Ovary (tissue), 9 donors: ENCODE measurements around the gene KCNMA1. TPM values are rescaled to one million over a fixed set of nuclear protein-coding genes. Genes with fewer than 3 reads are reported as not detected.

Experiments used
- DNase-seq, 5 donors: peaks; one replicate each; pipeline ENCODE4 v3.0.0-alpha.2; 2019 to 2020
- H3K27ac ChIP-seq, 2 donors: fragments of 200-600 bp; one replicate each; pipeline versions ENCODE4 v1.5.1 to v1.8.0; 2019 to 2022
- H3K27me3 ChIP-seq: fragments of 200-600 bp; one replicate; pipeline ENCODE4 v1.8.0; 2022
- H3K36me3 ChIP-seq: fragments of 200-600 bp; sonication (generic); one replicate; pipeline ENCODE4 v1.5.1; 2019
- H3K4me1 ChIP-seq: one replicate; pipeline ENCODE4 v1.8.1; 2013; ENCODE audit warnings: mild to moderate bottlenecking, moderate library complexity; ENCODE audit not compliant: insufficient read depth
- H3K4me3 ChIP-seq: fragments of 200-600 bp; sonication (generic); one replicate; pipeline ENCODE4 v1.5.1; 2017
- H3K9me3 ChIP-seq, 2 donors: fragments of 200-600 bp in 1 of 2; sonication (generic) in 1 of 2; one replicate each; pipeline versions ENCODE4 v1.5.1 to v1.8.1; 2013 to 2019; ENCODE audit warnings: mild to moderate bottlenecking in 1 of 2, moderate library complexity in 1 of 2
- EP300 ChIP-seq: sonication (generic); formaldehyde crosslinking; IDR thresholded peaks from one replicate; pipeline ENCODE4 v1.6.1; 2017; ENCODE audit warnings: antibody characterized with exemption
- POLR2A ChIP-seq: fragments of 450-650 bp; IDR thresholded peaks from one replicate; pipeline ENCODE4 v1.6.1; 2017; ENCODE audit warnings: antibody characterized with exemption, mild to moderate bottlenecking, moderate library complexity
- whole genome bisulfite sequencing, 3 donors: extraction: QIAGEN DNeasy Blood & Tissue Kit in 1 of 3; methylation state at CpG; one replicate each; pipeline versions ENCODE4 v1.1.5 to v1.1.7; 2013 to 2017; 5-methylcytosine and 5-hydroxymethylcytosine counted together
- intact Hi-C, 4 donors: fragments of 100-400 bp; cut with DNase I; formaldehyde crosslinking; loops; one replicate each; pipeline versions ENCODE4 v1.11.0 to v1.15.1; 2022 to 2023
- polyA plus RNA-seq, 2 donors: library from polyadenylated mRNA; stranded (reverse); fragments of 200-250 nt in 1 of 2; fragments of 350-450 nt in 1 of 2; fragmentation: Illumina TruSeq in 1 of 2; extraction: RNeasy Lipid Tissue Mini Kit (QIAGEN cat#74804) in 1 of 2; gene quantifications; one replicate each; pipeline ENCODE4 v1.2.3, GENCODE V29; 2013 to 2014
- total RNA-seq, 7 donors: library from RNA; depleted of rRNA in 2 of 7; stranded (reverse); fragments of >200 nt in 2 of 7; fragmentation: NEBNext Ultra II Directional in 3 of 7; extraction: Animal tissue kit (Norgen Biotek cat#: 25700) in 3 of 7; gene quantifications; one replicate each; pipeline versions ENCODE4 v1.1.0 to v1.2.4, GENCODE V29; 2016 to 2023
- TF ChIP-seq, protein P1 (sequence below), 3 donors: fragments of 450-650 bp in 2 of 3; fragments of 200-600 bp in 1 of 3; IDR thresholded peaks; one replicate each; pipeline versions ENCODE4 v1.5.1 to v1.8.0; 2016 to 2022; ENCODE audit warnings: antibody characterized with exemption in 3 of 3, mild to moderate bottlenecking in 1 of 3
- donor health status: DM: no; HTN: no; CAD: no; lungs with moderate emphysema.
- donor health status: DM: no; HTN: no; CAD: no.
- donor health status: Bipolar disorder and iron deficiency.
- donor health status: DM: yes; HTN: yes; CAD: no.
- donor health status: DM: no; HTN: no; CAD: no.
- donor health status: DM: yes; HTN: yes; CAD: no.

Gene KCNMA1
- total and polyA plus RNA-seq, 9 donors = 7.0 to 83.8 (median 25.1) TPM

DNA sequence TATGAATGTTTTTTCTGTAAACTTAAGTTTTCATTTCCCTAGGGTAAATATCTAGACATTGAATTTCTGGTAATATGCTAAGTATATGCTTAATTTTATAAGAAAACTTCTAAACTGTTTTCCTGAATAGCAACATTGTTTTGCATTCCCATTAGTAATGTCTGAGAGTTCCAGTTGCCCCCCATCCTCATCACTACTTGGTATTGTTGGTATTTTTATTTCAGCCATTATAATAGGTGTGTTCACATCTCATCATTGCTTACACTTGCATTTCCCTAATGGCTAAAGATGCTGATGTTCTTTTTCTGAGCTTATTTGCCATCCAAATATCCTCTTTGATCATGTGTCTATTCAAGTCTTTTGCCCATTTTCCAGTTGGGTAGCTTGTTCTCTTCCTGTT, 269.6 kb downstream of the KCNMA1 start:
- DNase-seq = no peak
- no peaks in the 10 kb centered on the region for H3K4me1 ChIP-seq

DNA sequence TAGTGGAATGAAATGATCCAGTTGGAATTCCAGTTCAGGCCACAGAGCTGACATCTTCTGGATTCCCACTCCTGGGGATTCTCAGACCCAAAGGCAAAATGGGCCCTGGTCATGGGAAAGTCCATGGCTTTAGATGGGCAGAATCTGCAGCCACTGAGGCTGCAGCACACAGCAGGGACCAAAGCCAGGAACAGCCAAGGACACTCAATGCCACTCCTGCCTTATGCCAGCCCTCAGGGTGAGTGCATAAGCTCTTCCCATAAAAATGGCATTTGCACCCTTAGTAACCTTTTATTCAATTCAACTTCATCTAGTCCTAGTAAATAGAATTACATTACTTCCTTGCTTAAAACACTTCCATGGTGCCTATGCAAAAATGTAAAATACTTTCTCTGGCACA, 274.4 kb downstream of the KCNMA1 start:
- Histone ChIP-seq H3K27ac (no peak overlapping the region), H3K4me1 (no peaks in the 10 kb centered on the region), H3K4me3 (no peak overlapping the region), H3K9me3 (no peaks in the 10 kb centered on the region), H3K27me3 (no peaks in the 10 kb centered on the region), H3K36me3 (no peaks in the 10 kb centered on the region)
- intact Hi-C loops = no loop called here
- TF ChIP-seq, protein P1, sequence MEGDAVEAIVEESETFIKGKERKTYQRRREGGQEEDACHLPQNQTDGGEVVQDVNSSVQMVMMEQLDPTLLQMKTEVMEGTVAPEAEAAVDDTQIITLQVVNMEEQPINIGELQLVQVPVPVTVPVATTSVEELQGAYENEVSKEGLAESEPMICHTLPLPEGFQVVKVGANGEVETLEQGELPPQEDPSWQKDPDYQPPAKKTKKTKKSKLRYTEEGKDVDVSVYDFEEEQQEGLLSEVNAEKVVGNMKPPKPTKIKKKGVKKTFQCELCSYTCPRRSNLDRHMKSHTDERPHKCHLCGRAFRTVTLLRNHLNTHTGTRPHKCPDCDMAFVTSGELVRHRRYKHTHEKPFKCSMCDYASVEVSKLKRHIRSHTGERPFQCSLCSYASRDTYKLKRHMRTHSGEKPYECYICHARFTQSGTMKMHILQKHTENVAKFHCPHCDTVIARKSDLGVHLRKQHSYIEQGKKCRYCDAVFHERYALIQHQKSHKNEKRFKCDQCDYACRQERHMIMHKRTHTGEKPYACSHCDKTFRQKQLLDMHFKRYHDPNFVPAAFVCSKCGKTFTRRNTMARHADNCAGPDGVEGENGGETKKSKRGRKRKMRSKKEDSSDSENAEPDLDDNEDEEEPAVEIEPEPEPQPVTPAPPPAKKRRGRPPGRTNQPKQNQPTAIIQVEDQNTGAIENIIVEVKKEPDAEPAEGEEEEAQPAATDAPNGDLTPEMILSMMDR (IDR thresholded peaks at IDR 0.05) = no peak
- TF ChIP-seq POLR2A (no peak), EP300 (no peak)
- no peak for DNase-seq

More for the DNA sequence above, 269.6 kb downstream of the KCNMA1 start:
- Histone ChIP-seq H3K9me3 (no peaks in the 10 kb centered on the region), H3K36me3 (no peaks in the 10 kb centered on the region), H3K27ac (no peak overlapping the region), H3K27me3 (no peaks in the 10 kb centered on the region), H3K4me3 (no peak overlapping the region)
- TF ChIP-seq POLR2A = no peak
- TF ChIP-seq, protein P1 (IDR thresholded peaks at IDR 0.05) = no peak
- TF ChIP-seq EP300 = no peak
- intact Hi-C loops = no loop called here

DNA sequence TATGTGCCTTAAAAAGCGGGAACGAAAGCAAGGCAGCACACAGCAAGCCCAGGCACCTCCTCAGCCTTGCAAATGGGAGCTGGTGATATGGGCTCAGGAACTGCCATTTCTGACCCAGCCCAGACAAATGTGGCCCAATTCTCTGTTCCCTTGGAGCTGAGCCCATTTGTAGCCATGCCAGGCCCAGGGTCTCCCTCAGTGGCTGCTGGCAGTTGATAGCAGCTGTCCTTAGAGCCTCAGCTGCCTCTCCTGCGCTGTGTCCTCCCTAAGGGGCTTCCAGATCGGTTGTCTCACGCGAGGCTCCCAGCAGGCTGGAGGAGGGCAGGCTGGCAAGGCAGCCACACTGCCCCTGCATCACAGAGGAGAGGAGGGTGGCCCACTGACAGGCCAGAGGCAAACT, 275.8 kb downstream of the KCNMA1 start:
- H3K9me3 ChIP-seq = no peaks in the 10 kb centered on the region
- intact Hi-C loops = no loop called here
- H3K27me3 ChIP-seq = no peaks in the 10 kb centered on the region
- 92 to 98% (median 92%) methylated on average over 6 of the region's 6 CpGs for WGBS, 3 donors
- no peak overlapping the region for H3K4me3 ChIP-seq
- no peaks in the 10 kb centered on the region for H3K36me3 ChIP-seq
- H3K27ac ChIP-seq = no peak overlapping the region
- DNase-seq = no peak
- TF ChIP-seq EP300 (no peak), POLR2A (no peak)
- TF ChIP-seq, protein P1 (IDR thresholded peaks at IDR 0.05) = no peak
- no peaks in the 10 kb centered on the region for H3K4me1 ChIP-seq

DNA sequence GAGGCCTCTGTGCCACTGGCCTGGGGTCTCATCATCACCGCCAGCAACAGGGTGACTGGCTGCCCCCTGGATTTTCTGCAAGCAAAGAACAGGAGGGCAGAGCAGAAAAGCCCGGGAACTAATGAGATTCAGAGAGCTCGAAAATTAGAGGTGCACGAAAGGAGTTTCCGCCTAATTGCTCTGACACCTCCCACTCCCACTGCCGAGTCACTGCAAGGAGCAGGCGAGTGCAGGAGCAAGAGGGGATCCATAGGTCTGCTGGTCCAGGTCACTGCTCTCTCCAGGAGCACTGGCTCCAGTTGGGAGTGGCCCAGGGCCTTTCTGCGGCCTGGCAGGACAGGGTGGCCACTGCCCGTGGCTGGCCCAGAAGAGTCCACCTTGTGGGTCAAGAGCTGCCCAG, 276.2 kb downstream of the KCNMA1 start:
- no peak overlapping the region for H3K4me3 ChIP-seq
- no peaks in the 10 kb centered on the region for H3K9me3 ChIP-seq
- intact Hi-C loops = no loop called here
- H3K36me3 ChIP-seq = no peaks in the 10 kb centered on the region
- no peaks in the 10 kb centered on the region for H3K4me1 ChIP-seq
- no peak for DNase-seq
- H3K27ac ChIP-seq = no peak overlapping the region
- H3K27me3 ChIP-seq = no peaks in the 10 kb centered on the region
- WGBS, 3 donors = 86 to 92% (median 88%) methylated on average over 9 of the region's 9 CpGs
- TF ChIP-seq EP300 = no peak
- TF ChIP-seq POLR2A = no peak
- TF ChIP-seq, protein P1 (IDR thresholded peaks at IDR 0.05) = no peak

DNA sequence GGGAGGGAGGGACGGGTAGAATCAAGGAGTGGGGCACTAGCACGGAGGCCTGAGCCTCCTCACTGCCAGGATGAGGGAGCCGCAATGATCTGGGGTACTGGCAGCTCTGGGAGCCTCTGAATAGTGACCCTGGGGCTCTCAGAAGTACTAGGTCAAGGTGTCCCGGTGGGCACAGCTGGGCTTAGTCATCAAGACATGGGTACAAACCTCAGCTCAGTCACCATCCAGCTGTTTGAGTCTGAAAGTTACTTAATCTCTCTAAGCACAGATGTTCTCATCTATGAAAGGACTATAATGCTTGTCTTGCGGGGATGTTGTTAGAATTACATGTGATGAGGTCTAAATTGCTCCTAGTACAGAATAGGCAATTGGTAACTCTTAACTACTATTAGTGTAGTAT, 276.8 kb downstream of the KCNMA1 start:
- Histone ChIP-seq H3K27me3 (no peaks in the 10 kb centered on the region), H3K27ac (no peak overlapping the region), H3K9me3 (no peaks in the 10 kb centered on the region), H3K36me3 (no peaks in the 10 kb centered on the region), H3K4me3 (no peak overlapping the region), H3K4me1 (no peaks in the 10 kb centered on the region)
- no peak for TF ChIP-seq EP300
- no peak for TF ChIP-seq POLR2A
- TF ChIP-seq, protein P1 (IDR thresholded peaks at IDR 0.05) = no peak
- DNase-seq = no peak
- WGBS, 3 donors = 91 to 96% (median 91%) methylated on average over 5 of the region's 5 CpGs
- intact Hi-C loops = no loop called here
